SK-N-SH (cell line): ENCODE results near the gene CAMK4. TPM values are rescaled to one million over a fixed set of nuclear protein-coding genes. Genes with fewer than 3 reads are reported as not detected.

Experiments used
- CTCF ChIA-PET: fragments of 300-600, 350-600 bp; formaldehyde crosslinking; extraction: SDS; loops from one replicate; lab custom pipeline; 2021; lab: Yijun Ruan, JAX
- POLR2A ChIA-PET: fragments of 350-600 bp; sonication (Branson Sonifier 250); formaldehyde crosslinking; extraction: SDS; loops from one replicate; lab custom pipeline; 2020; ENCODE audit warnings: antibody characterized with exemption, inconsistent platforms; lab: Yijun Ruan, JAX
- DNase-seq: peaks from one replicate; pipeline ENCODE4 v3.0.0; 2012
- H2AFZ ChIP-seq: fragments of 200-600 bp; sonication (generic); 2 replicates; pipeline ENCODE4 v1.8.1; 2016; ENCODE audit warnings: antibody characterized with exemption, mild to moderate bottlenecking, low read depth
- H3F3A ChIP-seq: fragments of 200-600 bp; sonication (generic); replicated peaks from 2 replicates; pipeline ENCODE3; 2016; ENCODE audit warnings: antibody characterized with exemption, mild to moderate bottlenecking; ENCODE audit not compliant: insufficient read depth
- H3K27ac ChIP-seq, 2 experiments: fragments of 200-500 bp in 1 of 2; fragments of 200-600 bp in 1 of 2; sonication (Bioruptor generic) in 1 of 2; sonication (generic), shearing (Covaris generic) in 1 of 2; 2 replicates each; pipeline versions ENCODE4 v1.5.1 to v1.6.1; 2014 to 2016; ENCODE audit warnings: low read depth in 2 of 2, inconsistent platforms in 1 of 2, low read length in 1 of 2, mild to moderate bottlenecking in 1 of 2, mixed read lengths in 1 of 2
- H3K27me3 ChIP-seq: fragments of 200-600 bp; sonication (generic), shearing (Covaris generic); 2 replicates; pipeline ENCODE4 v1.6.1; 2016; ENCODE audit warnings: mixed run types; ENCODE audit not compliant: insufficient read depth
- H3K36me3 ChIP-seq, 2 experiments: fragments of 200-500 bp in 1 of 2; fragments of 200-600 bp in 1 of 2; sonication (Bioruptor generic) in 1 of 2; sonication (generic) in 1 of 2; replicated peaks in 1 of 2; 2 replicates each; pipeline versions ENCODE3 to v1.5.1; 2014 to 2016; ENCODE audit warnings: low read length in 1 of 2, mild to moderate bottlenecking in 1 of 2; ENCODE audit not compliant: insufficient read depth in 2 of 2, control insufficient read depth in 1 of 2
- H3K4me1 ChIP-seq, 2 experiments: fragments of 200-500 bp in 1 of 2; fragments of 200-600 bp in 1 of 2; sonication (Bioruptor generic) in 1 of 2; sonication (generic), shearing (Covaris generic) in 1 of 2; 2 replicates each; pipeline versions ENCODE4 v1.5.1 to v1.6.1; 2014 to 2016; ENCODE audit warnings: low read depth in 1 of 2, low read length in 1 of 2, mixed run types in 1 of 2; ENCODE audit not compliant: insufficient read depth in 2 of 2, control insufficient read depth in 1 of 2
- H3K4me2 ChIP-seq: fragments of 200-600 bp; sonication (generic), shearing (Covaris generic); 2 replicates; pipeline ENCODE4 v1.6.1; 2017; ENCODE audit warnings: mixed run types
- H3K4me3 ChIP-seq, 2 experiments: fragments of 200-500 bp in 1 of 2; fragments of 200-600 bp in 1 of 2; sonication (Bioruptor generic) in 1 of 2; sonication (generic), shearing (Covaris generic) in 1 of 2; 2 replicates each; pipeline versions ENCODE4 v1.5.1 to v1.8.1; 2014 to 2016; ENCODE audit warnings: low read depth in 2 of 2, inconsistent platforms in 1 of 2, low read length in 1 of 2, mild to moderate bottlenecking in 1 of 2, mixed read lengths in 1 of 2, moderate library complexity in 1 of 2
- H3K79me2 ChIP-seq: fragments of 200-600 bp; sonication (generic); 2 replicates; pipeline ENCODE4 v1.8.1; 2017; ENCODE audit warnings: mild to moderate bottlenecking; ENCODE audit not compliant: insufficient read depth
- H3K9ac ChIP-seq: fragments of 200-600 bp; sonication (generic); 2 replicates; pipeline ENCODE4 v1.6.1; 2017; ENCODE audit warnings: mixed run types
- H3K9me2 ChIP-seq: fragments of 200-600 bp; sonication (generic); 2 replicates; pipeline ENCODE4 v1.6.1; 2017; ENCODE audit warnings: mixed run types
- H3K9me3 ChIP-seq: fragments of 200-600 bp; sonication (generic); 2 replicates; pipeline ENCODE4 v1.6.1; 2017; ENCODE audit warnings: mixed run types, mild to moderate bottlenecking, moderate library complexity
- H4K20me1 ChIP-seq: fragments of 200-600 bp; sonication (generic); 2 replicates; pipeline ENCODE4 v1.6.1; 2017; ENCODE audit warnings: mild to moderate bottlenecking, mixed run types; ENCODE audit not compliant: insufficient read depth
- EP300 ChIP-seq, 2 experiments: IDR thresholded peaks; 2 replicates each; pipeline versions ENCODE4 v1.4.0 to v1.6.1; 2012; ENCODE audit warnings: borderline replicate concordance in 1 of 2, low read depth in 1 of 2, low read length in 1 of 2
- EZH2phosphoT487 ChIP-seq: fragments of 200-600 bp; sonication (generic); IDR thresholded peaks from 2 replicates; pipeline ENCODE4 v1.6.1; 2017; ENCODE audit warnings: low read depth, mixed run types, mild to moderate bottlenecking, antibody characterized with exemption, moderate library complexity, borderline replicate concordance
- FOXJ3 ChIP-seq: sonication (generic); formaldehyde crosslinking; IDR thresholded peaks from 2 replicates; pipeline ENCODE4 v1.5.1; 2020; ENCODE audit warnings: mild to moderate bottlenecking, missing genetic modification reagents
- GABPA ChIP-seq: IDR thresholded peaks from 2 replicates; pipeline ENCODE4 v1.4.0; 2012; ENCODE audit warnings: low read depth, mild to moderate bottlenecking
- GATA2 ChIP-seq: sonication (generic); formaldehyde crosslinking; IDR thresholded peaks from 2 replicates; pipeline ENCODE4 v1.5.0; 2020; ENCODE audit warnings: mild to moderate bottlenecking, missing genetic modification reagents
- IRF3 ChIP-seq: fragments of 150-350 bp; IDR thresholded peaks from 2 replicates; pipeline ENCODE4 v1.6.1; 2016; ENCODE audit warnings: mild to moderate bottlenecking, low read depth, low read length
- MXI1 ChIP-seq: IDR thresholded peaks from 2 replicates; pipeline ENCODE4 v1.6.1; 2012; ENCODE audit warnings: mild to moderate bottlenecking, low read depth, low read length, improper control_type of control experiment
- PBX3 ChIP-seq: IDR thresholded peaks from 2 replicates; pipeline ENCODE4; 2012
- RAD21 ChIP-seq: IDR thresholded peaks from 2 replicates; pipeline ENCODE4 v1.6.1; 2012; ENCODE audit warnings: mild to moderate bottlenecking, low read length
- RCOR1 ChIP-seq: fragments of 150-350 bp; IDR thresholded peaks from 2 replicates; pipeline ENCODE4 v1.6.1; 2017; ENCODE audit warnings: antibody characterized with exemption, low read length
- REST ChIP-seq: IDR thresholded peaks from 2 replicates; pipeline ENCODE4 v1.6.1; 2012; ENCODE audit warnings: mild to moderate bottlenecking, low read depth, low read length, moderate library complexity
- RFX5 ChIP-seq: IDR thresholded peaks from 2 replicates; pipeline ENCODE4 v1.6.1; 2012; ENCODE audit warnings: mild to moderate bottlenecking, improper control_type of control experiment, low read length
- RXRA ChIP-seq: IDR thresholded peaks from 2 replicates; pipeline ENCODE4 v1.4.0; 2012; ENCODE audit warnings: low read depth, mild to moderate bottlenecking, borderline replicate concordance
- SIN3A ChIP-seq: IDR thresholded peaks from 2 replicates; pipeline ENCODE4 v1.6.1; 2012; ENCODE audit warnings: low read depth, mild to moderate bottlenecking, low read length, moderate library complexity, borderline replicate concordance
- SMC3 ChIP-seq: IDR thresholded peaks from 2 replicates; pipeline ENCODE4 v1.6.1; 2012; ENCODE audit warnings: low read depth, low read length, improper control_type of control experiment
- TEAD4 ChIP-seq: IDR thresholded peaks from 2 replicates; pipeline ENCODE4 v1.4.0; 2012; ENCODE audit warnings: mild to moderate bottlenecking, borderline replicate concordance; ENCODE audit not compliant: insufficient read depth
- YY1 ChIP-seq: IDR thresholded peaks from 2 replicates; pipeline ENCODE4 v1.4.0; 2012; ENCODE audit warnings: low read depth, mild to moderate bottlenecking
- ZBTB33 ChIP-seq: IDR thresholded peaks from 2 replicates; pipeline ENCODE4 v1.4.0; 2012; ENCODE audit warnings: low read depth, borderline replicate concordance
- WGBS: methylation state at CpG from one replicate; pipeline ENCODE4 v1.1.6; 2017; ENCODE audit warnings: low lambda C conversion rate; 5-methylcytosine and 5-hydroxymethylcytosine counted together
- polyA plus RNA-seq, 3 experiments: library from polyadenylated mRNA; depleted of rRNA; stranded (reverse); fragments of >200 nt; gene quantifications; 2 replicates each; pipeline ENCODE4 v1.2.3, GENCODE V29; 2012

The CAMK4 gene
- polyA plus RNA-seq, 1 of the 3 experiments (the other 2 are of a cell fraction): 4.1 TPM

GRCh38 chr5:111280282-111280951, 56.2 kb downstream of the CAMK4 start:
- Histone ChIP-seq H3K9me2 (no peaks in the 10 kb centered on the region), H3K4me2 (no peak overlapping the region), H3K9ac (no peak overlapping the region), H2AFZ (no peak overlapping the region), H3K4me1 (peaks cover 0 to 22% of the 10 kb centered on the region in 2 experiments; a peak in 2 of 4 replicates), H3K4me3 (no peak overlapping the region), H3K9me3 (no peaks in the 10 kb centered on the region), H3F3A (no peaks in the 10 kb centered on the region), H3K79me2 (no peaks in the 10 kb centered on the region), H3K27me3 (no peaks in the 10 kb centered on the region), H3K27ac (peak overlapping the region in 1 of 2 experiments; percentile 69; a peak in 2 of 4 replicates), H4K20me1 (no peaks in the 10 kb centered on the region), H3K36me3 (no peaks in the 10 kb centered on the region)
- ChIA-PET CTCF (interaction anchor here (0.5 to 3.4 kb wide), 18 partner anchors 8 to 181 kb away, joined by 3 to 26 read pairs (median 8); no protein-coding TSS in a partner anchor), POLR2A (interaction anchor here (0.9 kb wide), 1 partner anchor 57 kb away, joined by 3 read pairs; no protein-coding TSS in a partner anchor)
- 50% methylated on average over 6 of the region's 6 CpGs for WGBS
- peak; percentile 49 for DNase-seq
- TF ChIP-seq EP300 (IDR thresholded peaks at IDR 0.05; ENCODE audit: borderline replicate concordance in 1 of 2, low read depth in 1 of 2, low read length in 1 of 2) (peak in 1 of 2 experiments; percentile 77; a peak in 2 of 4 replicates), GATA2 (CRISPR knock-in tag) (peak; percentile 45), RAD21 (no peak), MXI1 (peak; percentile 89; the same call in 1 of the 2 replicates), YY1 (no peak), REST (no peak)
- TF ChIP-seq, all 33 proteins: peak for 3

GRCh38 chr5:111282798-111283197, 58.6 kb downstream of the CAMK4 start:
- no peak for DNase-seq
- H2AFZ ChIP-seq: no peak overlapping the region
- H3F3A ChIP-seq: no peaks in the 10 kb centered on the region
- WGBS: 82% methylated on average over 3 of the region's 3 CpGs
- ChIA-PET POLR2A (no interaction called here), CTCF (interaction anchor here (0.7 to 1.3 kb wide), 4 partner anchors 59 to 193 kb away, joined by 3 to 4 read pairs (median 3); no protein-coding TSS in a partner anchor)
- H3K9me3 ChIP-seq: no peaks in the 10 kb centered on the region
- H3K27ac ChIP-seq: no peak overlapping the region
- H3K27me3 ChIP-seq: no peaks in the 10 kb centered on the region
- H3K4me3 ChIP-seq: no peak overlapping the region
- no peaks in the 10 kb centered on the region for H3K9me2 ChIP-seq
- H3K4me2 ChIP-seq: no peak overlapping the region
- no peak overlapping the region for H3K9ac ChIP-seq
- H3K36me3 ChIP-seq: no peaks in the 10 kb centered on the region
- H3K79me2 ChIP-seq: no peaks in the 10 kb centered on the region
- peaks cover 0 to 22% of the 10 kb centered on the region in 2 experiments; a peak in 2 of 4 replicates for H3K4me1 ChIP-seq
- no peaks in the 10 kb centered on the region for H4K20me1 ChIP-seq
- TF ChIP-seq GABPA (no peak), RXRA (no peak), SMC3 (no peak), PBX3 (no peak), SIN3A (no peak), EZH2phosphoT487 (no peak), IRF3 (no peak), RFX5 (no peak), RCOR1 (no peak), TEAD4 (no peak), FOXJ3 (CRISPR knock-in tag) (no peak), ZBTB33 (no peak)
